GM19328 (cell line): Measurements from ENCODE around the gene PDE9A.

Source experiments
- ATAC-seq: cut with Tn5 transposase; IDR thresholded peaks from one replicate; pipeline ENCODE4 v1.9.1; 2021; ENCODE audit warnings: mild to moderate bottlenecking, moderate library complexity; ENCODE audit not compliant: unreplicated experiment

Gene PDE9A

DNA sequence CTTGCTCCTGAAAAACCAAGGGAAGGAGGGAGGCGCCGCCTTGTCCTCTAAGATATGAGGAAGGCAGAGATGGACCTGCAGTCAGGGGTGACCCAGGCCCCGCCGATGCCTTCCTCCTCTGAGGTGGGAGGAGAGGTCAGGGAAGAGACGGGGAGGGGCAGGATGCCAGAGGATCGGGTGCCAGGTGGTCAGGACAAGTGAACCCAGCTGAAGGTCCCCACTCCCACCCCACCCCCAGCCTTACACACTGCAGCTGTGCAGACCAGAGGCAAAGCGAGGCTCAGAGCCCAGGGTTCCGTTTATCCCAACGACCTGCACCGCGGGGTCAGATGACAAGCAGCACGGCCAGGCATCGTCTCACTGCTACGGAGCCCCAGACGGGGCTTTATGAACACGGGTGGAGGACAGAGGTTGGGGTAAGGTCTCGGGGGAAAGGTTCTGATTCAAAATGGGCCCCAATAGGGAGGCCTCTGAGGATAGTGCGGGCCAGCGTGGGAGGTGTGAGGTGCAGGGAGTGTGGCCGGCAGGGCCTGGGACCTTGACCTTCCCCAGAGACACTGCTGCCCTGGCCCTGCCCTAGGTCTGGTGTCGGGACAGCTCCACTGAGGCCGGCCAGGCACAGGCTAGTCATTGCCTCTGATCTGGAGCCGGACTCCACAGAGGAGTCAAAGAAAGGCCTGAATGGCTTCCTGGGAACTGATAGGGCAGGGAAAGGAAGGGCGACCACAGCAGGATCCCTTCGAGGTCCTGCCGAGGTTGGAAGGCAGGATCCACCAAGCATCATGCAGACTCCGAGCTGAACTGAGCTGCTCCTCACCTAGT is 113.5 kb downstream of the PDE9A start:
- ATAC-seq: no peak

DNA sequence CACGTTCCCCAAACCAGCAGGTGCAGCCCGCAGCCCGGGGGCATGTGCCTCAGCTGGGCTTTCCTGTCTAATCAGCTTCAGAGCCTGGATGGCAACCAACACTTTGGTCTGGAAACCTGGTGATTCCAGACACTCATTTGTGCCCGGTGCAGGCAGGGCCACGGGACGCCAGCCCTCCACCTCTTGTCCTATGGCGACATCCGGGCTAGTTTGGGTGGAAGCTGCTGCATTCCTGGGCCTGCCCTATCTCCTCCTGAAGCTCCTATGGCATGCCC is 114.1 kb downstream of the PDE9A start:
- ATAC-seq: no peak

DNA sequence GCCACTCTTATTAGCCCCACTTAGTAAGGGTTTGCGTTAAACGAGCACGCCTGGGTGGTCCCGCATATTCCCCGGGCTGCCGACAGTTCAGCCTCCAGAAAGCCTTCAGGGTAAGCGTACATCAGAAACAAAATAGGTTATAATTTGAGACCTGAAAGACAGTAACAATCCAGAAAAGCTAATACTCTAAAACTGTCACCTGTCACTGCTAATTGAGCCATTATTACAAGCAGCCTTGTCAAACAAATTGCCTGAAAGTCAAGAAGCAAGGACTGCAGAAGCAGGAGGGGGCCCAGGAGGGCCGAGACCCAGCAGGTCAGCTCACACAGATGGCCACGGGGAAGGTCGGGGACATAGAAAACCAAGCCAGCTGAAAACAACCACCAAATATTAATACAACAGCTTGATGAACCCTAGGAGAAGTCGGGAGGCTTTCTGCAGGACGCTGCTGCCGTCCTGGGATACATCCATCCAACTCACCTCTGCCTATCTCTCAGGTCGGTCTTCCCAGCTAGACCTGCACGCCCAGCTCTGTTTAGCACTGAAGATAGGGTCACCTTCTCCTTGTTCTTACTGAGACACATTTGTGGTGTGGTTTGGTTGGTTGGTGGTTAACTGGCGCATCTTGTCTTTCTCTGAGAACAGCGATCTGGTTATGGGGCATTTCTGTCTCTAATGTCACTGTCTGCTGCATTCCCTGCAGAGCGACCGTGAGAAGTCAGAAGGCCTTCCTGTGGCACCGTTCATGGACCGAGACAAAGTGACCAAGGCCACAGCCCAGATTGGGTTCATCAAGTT is 115.1 kb downstream of the PDE9A start:
- ATAC-seq: no peak

DNA sequence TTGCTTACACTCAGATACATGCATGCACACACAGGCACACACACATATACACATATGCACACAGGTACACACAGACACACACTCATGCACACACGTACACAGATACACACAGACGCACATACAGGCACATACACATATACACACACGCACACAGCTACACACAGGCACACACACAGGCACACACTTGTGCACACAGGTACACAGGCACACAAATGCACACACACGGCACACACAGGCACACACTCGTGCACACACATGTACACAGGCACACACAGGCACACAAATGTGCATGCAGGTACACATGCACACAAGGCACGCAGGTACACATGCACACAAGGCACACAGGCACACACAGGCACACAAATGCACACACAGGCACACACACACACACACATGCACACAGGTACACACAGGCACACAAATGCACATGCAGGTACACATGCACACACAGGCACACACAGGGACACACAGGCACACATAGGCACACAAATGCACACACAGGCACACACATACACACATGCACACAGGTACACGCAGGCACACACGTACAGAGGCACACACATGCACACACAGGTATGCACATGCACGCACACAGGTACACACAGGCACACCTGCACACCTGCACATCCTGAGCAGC is 115.9 kb downstream of the PDE9A start:
- ATAC-seq: no peak

DNA sequence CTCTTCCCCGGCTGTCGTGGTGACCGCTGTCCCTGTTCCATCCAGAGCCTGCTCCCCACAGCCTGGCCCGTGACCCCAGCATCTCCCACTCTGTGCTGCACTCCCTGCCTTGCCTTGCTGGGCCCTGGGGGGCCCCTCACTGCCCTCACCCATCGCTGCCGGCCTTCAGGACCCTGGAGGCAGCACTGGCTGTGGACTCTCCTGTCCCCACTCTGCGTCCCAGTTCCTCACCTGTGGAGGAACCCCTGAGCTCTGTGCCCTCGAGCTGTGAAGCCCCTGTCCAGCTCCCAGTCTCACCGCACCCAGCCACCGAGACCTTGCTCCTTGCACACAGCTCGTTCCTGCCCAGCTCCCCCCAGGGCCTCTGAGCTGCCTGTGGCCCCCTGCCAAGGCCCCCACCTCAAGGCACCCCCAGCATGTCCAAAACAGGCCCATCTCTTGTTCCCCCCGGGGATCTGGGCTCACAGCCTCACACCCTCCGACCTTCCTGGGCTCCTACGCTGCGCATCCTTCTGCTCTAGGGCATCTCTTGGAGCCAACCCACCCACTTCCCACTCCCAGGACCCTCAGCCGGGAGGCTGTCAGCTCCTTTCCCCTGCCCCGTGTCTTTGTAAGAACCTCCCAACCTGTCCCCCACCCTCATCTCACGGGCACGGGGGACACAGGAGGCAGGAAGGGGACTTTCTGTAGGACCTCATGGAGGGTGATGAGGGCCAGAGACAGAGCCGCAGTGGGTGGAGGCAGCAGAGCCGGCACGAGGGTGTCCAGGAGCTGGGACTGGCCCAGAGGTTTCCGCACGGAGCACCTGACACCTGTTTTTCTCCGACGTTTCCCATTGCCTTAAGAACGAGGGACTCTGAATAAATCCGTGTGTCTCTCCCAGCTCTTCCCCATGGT is 116.6 kb downstream of the PDE9A start:
- no peak for ATAC-seq

DNA sequence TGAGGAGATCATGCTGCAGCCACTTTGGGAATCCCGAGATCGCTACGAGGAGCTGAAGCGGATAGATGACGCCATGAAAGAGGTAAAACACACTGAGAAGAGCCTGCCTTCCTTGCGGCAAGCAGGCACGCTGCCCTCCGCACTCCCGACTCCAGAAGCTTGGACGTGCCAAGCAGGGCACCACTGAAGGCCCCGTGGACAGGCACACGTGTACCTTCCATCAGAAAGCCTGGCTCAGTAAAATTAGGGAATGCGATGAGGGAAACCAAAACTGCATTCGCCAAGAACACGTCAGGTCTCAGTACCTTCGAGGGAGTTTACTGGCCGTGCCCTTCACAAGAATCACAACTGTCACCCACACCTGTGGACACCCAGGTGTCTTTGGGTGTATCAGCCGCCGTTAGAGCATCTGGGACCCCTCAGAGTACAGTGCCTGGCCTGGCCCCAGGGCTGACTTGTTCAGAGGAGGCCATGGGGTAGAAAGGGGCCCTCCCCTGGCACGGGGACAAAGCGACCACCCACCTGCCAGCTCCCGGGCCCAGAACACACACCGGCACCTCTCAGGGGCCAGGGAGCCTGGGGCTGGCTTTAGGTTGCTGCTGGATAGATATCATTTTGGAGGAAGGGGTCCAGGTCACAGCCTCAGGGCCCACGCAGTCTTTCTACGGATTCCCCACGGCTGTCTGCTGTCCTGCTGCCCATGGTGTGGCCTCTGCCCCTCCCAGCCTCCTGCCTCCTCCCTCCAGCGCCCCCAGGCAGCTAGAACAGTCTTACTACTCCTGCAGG is 117.5 kb downstream of the PDE9A start:
- ATAC-seq: no peak

DNA sequence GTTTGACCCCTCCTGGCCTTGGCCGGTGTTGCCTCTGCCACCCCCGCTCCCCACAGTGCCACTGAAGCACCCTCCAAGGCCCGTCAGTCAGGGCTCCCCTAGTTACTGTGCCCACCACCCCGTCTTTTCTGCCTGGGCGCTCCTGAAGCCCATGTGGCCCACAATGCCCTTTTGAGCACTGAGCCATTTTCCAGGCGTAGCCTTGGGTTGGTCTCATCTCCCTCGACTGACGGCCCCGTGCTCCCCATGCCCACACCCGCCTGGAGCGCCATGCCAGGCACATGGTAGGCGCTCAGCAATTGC is 118.0 kb downstream of the PDE9A start:
- ATAC-seq: no peak

DNA sequence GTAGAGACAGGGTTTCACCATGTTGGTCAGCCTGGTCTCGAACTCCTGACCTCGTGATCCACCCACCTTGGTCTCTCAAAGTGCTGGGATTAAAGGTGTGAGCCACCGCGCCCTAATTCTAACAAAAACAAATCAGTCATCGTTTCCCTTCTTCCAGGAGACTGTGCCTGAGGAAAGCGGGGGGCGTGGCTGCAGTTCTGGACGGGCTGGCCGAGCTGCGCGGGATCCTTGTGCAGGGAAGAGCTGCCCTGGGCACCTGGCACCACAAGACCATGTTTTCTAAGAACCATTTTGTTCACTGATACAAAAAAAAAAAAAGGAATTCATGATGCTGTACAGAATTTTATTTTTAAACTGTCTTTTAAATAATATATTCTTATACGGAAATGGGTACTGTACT is 121.7 kb downstream of the PDE9A start:
- no peak for ATAC-seq

DNA sequence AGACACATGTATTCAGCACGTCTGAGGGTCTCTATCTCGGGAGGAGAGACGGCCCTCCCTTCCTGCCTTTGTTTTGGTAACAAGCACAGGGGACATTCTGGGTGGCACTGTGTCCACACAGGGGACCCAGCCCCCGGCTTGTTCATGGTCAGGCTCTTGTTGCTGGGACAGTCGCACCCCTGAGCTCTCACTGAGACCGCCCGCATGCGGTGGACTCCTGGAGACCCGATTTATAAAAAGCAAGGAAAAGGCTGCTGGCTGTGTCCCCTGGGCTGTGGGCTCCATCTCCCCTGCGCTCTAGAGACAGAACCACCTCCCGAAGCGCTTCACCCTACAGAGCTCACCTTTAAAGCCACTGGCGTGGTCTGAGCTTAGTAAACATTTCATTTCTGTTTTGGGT is 122.5 kb downstream of the PDE9A start:
- no peak for ATAC-seq

DNA sequence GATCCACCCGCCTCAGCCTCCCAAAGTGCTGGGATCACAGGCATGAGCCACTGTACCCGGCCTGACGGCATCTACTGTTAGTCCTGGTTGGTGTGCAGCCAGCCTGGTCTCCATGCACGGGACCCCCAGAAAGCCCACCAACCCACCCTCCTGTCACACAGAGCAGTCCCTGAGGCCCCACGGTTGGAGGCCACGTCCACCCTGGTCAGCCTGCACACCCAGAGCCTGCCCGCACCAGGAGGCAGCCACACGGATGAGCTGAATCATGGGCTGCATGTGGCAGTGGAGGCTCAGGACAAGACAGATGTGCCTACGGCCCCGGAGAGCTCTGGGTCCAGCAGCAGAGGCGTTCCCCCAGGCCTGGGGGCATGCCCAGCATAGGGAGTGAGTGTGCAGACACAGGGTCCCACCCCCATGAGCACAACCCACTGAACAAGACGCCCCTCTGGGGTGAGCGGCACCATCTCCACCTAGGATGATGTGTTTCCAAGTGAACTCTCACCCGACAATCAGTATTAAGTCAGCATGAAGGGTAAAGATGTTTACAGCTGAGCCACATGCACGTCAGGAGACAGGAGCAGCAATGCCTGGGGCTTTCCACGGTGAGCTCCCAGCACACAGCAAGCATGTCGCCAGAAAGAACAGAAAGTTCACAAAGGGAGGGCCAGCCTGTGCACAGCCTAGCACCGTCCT is 123.8 kb downstream of the PDE9A start:
- ATAC-seq: no peak

DNA sequence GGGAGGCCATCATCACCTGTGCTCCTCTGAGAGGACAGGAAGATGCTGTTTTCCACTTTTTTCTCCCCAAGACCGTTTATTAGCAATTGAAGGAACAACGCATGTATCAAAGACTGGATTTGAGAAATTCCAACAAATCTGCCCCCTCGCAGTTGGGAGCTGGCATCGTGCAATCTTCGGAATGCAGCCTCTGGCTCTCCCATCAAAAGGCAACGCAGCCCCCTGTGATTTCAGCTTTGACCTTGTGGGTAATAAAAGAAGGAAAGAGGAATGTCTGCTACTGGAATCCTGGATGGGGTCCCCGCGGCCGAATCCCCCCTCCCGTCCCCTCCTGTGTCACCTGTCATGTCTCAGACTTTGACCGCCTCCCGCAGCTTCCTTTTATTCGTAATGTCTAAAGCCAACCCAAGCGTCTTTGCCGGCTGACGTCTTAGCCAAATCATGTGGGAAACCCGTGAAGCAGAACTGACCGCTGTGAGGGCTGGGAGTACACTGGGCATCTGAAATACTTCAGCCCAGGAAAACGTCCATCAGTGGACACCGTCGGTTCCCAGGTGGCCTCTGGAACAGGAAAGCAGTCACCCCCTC is 124.4 kb downstream of the PDE9A start:
- no peak for ATAC-seq

DNA sequence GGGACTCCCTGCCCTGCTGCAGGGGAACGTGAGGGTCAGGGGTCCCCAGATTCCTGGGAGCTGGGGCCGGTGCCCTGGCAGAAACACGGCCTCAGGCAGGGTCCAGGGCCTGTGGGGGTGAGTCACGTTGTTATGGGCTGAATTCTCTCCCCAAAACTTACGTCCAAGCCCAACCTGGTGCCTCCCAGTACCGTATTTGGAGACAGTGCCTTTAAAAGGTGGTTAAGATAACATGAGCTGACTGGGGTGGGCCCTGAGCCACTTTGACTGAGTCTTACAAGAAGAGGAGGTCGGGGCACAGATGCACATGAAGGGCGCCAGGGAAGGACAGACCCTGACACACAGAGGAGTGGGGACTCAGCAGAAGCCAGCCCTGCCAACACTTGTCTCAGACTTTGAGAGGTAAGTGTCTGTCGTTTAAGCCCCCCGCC is 126.0 kb downstream of the PDE9A start:
- no peak for ATAC-seq

DNA sequence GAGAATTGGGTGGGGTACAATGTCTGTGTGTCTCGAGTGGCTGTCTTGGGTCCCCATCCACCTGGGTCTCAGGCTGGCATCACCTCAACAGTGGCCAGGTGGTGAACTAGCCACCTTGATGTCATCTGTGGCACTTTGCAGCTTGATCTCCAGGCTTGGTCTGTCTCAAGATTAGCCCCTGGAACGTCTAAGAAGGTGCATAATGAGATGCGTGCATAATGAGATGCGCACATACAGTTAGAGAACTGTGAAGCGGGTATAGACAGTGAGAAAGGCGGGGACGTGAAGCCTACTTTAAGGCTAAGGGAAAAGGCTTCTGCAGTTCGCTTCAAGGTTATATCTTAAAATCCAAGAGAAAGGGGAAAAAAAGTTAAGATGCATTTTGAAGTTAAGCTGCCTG is 127.2 kb downstream of the PDE9A start:
- ATAC-seq: no peak

DNA sequence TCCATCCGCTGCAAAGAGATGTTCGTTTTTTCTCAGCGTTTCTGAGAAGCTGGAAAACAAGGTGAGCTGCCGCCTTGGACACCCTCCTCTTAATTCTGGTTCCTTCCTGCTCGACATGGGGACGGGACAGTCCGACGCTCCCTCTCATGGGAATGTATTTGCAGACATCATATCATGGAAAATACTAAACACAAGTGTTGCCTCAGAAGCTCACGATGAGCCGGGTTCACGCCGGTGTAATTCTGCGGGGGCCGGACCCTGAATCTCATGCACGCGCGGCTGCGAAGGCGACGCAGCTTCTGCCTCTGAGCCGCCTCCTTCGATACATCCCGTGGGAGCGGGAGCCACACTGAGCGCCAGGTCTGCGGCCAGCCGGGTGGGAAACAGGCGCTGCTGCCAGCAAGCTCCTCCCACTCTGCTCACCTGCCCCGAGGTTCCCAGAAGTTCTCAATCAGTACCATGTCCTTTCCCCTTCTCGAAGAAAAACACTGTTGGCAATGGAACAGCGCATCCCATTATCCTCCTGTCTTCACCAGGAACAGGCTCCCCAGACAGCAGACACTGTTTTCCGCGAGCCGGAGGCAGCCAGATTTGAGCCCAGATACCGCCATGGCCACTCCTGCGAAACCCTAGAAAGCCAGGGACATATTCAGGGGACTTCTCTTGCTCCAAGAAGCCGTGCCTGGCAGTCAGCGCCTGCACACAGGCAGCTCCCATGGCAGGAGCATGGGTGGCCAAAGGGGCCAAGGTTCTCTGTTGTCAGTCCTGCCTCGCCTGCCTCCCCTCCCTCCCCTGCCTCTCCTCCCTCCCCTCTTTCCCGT is 127.9 kb downstream of the PDE9A start:
- no peak for ATAC-seq

DNA sequence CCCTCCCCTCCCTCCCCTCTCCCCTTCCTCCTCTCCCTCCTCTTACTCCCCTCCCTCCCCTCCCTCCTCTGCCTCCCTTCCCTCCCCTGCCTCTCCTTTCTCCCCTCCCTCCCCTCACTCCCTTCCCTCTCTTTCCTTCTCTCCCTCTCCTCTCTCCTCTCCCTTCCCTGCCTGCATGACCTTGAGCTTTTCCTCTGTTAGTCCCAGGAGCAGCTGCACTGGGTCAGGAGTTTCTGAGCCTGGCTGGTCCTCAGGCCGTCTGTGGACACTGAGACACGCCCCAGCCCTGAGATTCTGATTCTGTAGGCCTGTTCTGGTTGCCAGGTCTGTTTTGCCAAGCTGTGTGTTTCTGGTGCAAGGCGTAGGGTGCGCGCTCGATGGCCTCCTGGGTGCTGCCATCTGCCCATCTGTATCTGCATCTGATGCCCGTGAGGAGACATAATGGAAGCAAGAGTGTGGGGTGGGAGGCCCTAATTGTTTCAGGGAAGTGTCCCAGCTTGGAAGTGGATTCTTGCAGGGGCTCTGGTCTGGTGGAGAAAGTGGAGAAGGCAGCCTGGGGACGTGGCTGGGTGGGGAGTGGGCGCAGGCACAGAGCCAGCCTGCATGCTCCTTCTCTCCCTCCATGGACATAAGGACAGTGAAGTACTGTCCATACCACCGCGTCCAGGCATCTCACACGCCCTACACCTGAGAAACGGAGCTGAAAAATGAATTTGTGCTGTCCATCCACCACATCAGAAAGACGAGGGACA is 128.7 kb downstream of the PDE9A start:
- ATAC-seq: no peak

DNA sequence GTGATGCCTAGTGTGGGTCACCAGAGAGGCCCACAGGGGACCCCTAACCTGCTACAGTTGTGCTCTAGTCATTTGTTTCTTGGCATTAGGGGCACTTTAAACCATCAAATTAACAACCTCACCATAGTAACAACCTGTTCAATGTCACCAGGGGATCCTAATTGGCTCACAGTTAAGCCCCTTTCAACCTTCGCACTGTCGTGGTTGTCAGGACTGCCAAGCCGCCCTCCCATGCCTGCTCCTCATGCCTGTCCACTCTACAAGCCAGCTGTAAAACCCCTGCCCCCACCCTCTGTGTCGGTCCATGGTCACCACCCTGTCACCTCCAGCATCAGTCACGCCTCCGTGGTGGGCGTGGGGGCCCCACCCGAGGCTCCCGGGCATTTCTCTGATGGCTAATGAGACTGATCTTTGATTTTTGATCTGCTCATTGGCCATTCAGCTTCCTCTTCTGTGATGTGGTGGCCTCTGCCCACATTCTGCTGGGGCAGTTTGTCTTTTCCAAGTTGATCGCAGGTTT is 129.4 kb downstream of the PDE9A start:
- no peak for ATAC-seq

DNA sequence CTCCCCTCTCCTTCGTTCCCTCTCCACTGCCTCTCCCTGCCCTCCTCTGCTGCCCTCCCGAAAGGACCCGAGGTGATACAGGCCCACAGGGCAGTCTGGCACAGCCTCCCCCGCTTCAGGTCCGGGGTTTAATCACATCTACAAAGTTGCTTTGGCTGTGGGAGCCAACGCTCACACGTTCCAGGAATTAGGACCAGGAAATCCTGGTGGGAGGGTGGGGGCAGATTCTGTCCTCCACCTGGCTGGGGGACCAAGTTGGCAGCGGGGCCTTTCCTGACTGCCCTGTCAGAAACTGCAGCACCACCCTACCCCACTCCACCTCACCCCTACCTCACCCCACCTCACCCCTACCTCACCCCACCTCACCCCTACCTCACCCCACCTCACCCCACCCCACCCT is 130.9 kb downstream of the PDE9A start:
- ATAC-seq: no peak
